ENCODE measurements around the gene LCE1D. TPM values are rescaled to one million over a fixed set of nuclear protein-coding genes. Genes with fewer than 3 reads are reported as not detected.

Gene LCE1D
- polyA plus RNA-seq, 2 of the 4 experiments (the other 2 are of a cell fraction) = not detected

DNA sequence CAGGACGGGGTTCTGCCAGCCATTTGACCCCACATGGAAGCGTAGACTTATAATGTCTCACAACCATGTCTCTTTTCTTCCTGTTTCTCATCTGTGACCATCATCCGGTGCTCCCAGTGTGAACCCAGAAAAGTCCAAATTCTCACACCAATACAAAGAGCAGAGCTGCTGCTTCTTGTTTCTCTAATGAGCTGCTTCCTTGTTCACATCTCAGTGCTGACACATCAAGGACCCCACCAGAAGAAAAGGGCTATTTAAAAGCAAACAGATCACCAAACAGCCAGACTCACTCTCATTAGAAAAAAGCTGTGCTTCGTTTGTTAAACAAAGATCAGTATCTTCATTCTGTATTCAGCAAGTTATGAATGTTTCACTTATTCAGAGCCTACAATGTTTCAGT lies 835 bp upstream of the LCE1D start:
- CTCF ChIA-PET = no interaction called here
- WGBS (ENCODE audit: missing lambda C conversion rate) = no CpG with 5 or more reads among the region's 4 CpGs
- H3K4me3 ChIP-seq = no peak overlapping the region
- TF ChIP-seq ZNF302 (CRISPR knock-in tag; IDR thresholded peaks at IDR 0.05) (no peak), CHD2 (IDR thresholded peaks at IDR 0.05; ENCODE audit: low read length, partially characterized antibody) (no peak), JUN (IDR thresholded peaks at IDR 0.05) (no peak), HOXA7 (CRISPR knock-in tag; IDR thresholded peaks at IDR 0.05) (no peak), HDAC2 (IDR thresholded peaks at IDR 0.05) (no peak), EHMT2 (IDR thresholded peaks at IDR 0.05; ENCODE audit: low read depth) (no peak)
- TF ChIP-seq, protein P1, sequence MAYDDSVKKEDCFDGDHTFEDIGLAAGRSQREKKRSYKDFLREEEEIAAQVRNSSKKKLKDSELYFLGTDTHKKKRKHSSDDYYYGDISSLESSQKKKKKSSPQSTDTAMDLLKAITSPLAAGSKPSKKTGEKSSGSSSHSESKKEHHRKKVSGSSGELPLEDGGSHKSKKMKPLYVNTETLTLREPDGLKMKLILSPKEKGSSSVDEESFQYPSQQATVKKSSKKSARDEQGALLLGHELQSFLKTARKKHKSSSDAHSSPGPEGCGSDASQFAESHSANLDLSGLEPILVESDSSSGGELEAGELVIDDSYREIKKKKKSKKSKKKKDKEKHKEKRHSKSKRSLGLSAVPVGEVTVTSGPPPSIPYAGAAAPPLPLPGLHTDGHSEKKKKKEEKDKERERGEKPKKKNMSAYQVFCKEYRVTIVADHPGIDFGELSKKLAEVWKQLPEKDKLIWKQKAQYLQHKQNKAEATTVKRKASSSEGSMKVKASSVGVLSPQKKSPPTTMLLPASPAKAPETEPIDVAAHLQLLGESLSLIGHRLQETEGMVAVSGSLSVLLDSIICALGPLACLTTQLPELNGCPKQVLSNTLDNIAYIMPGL (CRISPR knock-in tag; IDR thresholded peaks at IDR 0.05; ENCODE audit: borderline replicate concordance) = no peak
- ATAC-seq (no peak), FAIRE-seq (no peak), DNase-seq (ENCODE audit: low read depth in 1 of 2, low spot score in 1 of 2) (no peak)
- H3K4me1 ChIP-seq = no peaks in the 10 kb centered on the region
- H3K9me3 ChIP-seq = no peaks in the 10 kb centered on the region
- POLR2A ChIA-PET = no interaction called here
- no peak overlapping the region for H3K4me2 ChIP-seq
- H3K27ac ChIP-seq = no peak overlapping the region

DNA sequence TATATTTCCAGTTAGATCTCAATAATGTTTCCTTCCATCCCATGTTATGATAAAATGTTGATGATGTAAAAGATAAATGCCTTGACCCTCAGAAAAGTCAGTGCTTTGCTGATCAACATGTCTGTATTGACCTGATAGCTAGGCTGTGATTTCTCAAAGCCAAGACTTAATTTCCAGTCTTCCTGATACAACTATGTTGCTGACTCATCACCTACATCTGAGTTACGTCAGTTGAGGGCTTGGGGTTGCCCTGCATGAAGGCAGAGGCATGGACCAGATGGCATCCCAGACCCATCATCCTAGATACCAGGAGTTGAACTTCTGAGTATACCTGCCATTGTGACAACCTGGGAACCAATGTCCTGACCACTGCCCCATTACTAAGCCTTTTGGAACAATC lies 4.8 kb downstream of the LCE1D start:
- no peaks in the 10 kb centered on the region for H3K4me1 ChIP-seq
- peak; percentile 73 for TF ChIP-seq MAFK (IDR thresholded peaks at IDR 0.05; ENCODE audit: partially characterized antibody)
- no peak for TF ChIP-seq RCOR1 (IDR thresholded peaks at IDR 0.05; ENCODE audit: low read depth, low read length)
- no peak overlapping the region for H3K4me3 ChIP-seq
- ChIA-PET POLR2A (no interaction called here), CTCF (interaction anchor here (1.2 kb wide), 1 partner anchor 14 kb away, joined by 5 read pairs; no protein-coding TSS in a partner anchor)
- H3K27ac ChIP-seq = no peak overlapping the region
- no peaks in the 10 kb centered on the region for H3K9me3 ChIP-seq
- no peak for ATAC-seq
- H3K4me2 ChIP-seq = no peak overlapping the region
- WGBS (ENCODE audit: missing lambda C conversion rate) = 8% methylated on average over 1 of the region's 1 CpG
- no peak for FAIRE-seq
- no peak for DNase-seq (ENCODE audit: low read depth in 1 of 2, low spot score in 1 of 2)

DNA sequence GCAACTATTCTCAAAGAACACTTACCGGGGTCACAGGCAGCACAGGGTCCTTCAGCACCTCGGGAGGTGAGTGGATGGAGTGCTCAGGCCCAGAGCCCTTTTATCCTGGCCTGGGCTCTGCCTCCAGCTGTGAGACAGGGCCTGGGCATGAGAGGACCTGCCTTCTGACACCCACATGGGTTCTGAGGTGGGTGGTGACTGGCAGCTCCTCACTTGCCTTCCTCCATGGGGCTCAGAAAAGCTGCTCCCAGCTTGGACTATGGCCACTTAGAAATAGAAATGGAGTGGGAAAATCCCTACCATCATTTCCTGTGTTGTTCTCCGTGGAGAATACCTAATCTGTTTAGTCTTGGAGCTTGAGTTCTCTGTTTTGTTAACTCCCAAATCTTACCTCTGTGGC lies 10.1 kb downstream of the LCE1D start, which contains the start of gene LCE1C:
TSS of gene LCE1C (minus strand) at position 76 of the 400 bp plus-strand sequence. CDS start 1,173 bp downstream, outside the sequence.
- Histone ChIP-seq H3K4me2 (no peak within 1 kb of the TSS), H3K4me3 (no peak within 1 kb of the TSS), H3K27ac (no peak within 1 kb of the TSS), H3K4me1 (no peaks in the 10 kb centered on the region), H3K9me3 (no peaks in the 10 kb centered on the region)
- ATAC-seq (no peak), FAIRE-seq (no peak), DNase-seq (ENCODE audit: low read depth in 1 of 2, low spot score in 1 of 2) (no peak)
- TF ChIP-seq, protein P2, sequence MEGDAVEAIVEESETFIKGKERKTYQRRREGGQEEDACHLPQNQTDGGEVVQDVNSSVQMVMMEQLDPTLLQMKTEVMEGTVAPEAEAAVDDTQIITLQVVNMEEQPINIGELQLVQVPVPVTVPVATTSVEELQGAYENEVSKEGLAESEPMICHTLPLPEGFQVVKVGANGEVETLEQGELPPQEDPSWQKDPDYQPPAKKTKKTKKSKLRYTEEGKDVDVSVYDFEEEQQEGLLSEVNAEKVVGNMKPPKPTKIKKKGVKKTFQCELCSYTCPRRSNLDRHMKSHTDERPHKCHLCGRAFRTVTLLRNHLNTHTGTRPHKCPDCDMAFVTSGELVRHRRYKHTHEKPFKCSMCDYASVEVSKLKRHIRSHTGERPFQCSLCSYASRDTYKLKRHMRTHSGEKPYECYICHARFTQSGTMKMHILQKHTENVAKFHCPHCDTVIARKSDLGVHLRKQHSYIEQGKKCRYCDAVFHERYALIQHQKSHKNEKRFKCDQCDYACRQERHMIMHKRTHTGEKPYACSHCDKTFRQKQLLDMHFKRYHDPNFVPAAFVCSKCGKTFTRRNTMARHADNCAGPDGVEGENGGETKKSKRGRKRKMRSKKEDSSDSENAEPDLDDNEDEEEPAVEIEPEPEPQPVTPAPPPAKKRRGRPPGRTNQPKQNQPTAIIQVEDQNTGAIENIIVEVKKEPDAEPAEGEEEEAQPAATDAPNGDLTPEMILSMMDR (IDR thresholded peaks at IDR 0.05) = no peak
- no peak for TF ChIP-seq CEBPB (IDR thresholded peaks at IDR 0.05)
- no peak for TF ChIP-seq KDM1A (IDR thresholded peaks at IDR 0.05; ENCODE audit: low read depth)
- TF ChIP-seq, protein P3, sequence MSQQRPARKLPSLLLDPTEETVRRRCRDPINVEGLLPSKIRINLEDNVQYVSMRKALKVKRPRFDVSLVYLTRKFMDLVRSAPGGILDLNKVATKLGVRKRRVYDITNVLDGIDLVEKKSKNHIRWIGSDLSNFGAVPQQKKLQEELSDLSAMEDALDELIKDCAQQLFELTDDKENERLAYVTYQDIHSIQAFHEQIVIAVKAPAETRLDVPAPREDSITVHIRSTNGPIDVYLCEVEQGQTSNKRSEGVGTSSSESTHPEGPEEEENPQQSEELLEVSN (IDR thresholded peaks at IDR 0.05; ENCODE audit: borderline replicate concordance, low read depth) = no peak
- no peak for TF ChIP-seq JUN (IDR thresholded peaks at IDR 0.05)
- TF ChIP-seq MYC (IDR thresholded peaks at IDR 0.05; ENCODE audit: borderline replicate concordance, low read length) = no peak
- TF ChIP-seq TP53 (CRISPR knock-in tag; IDR thresholded peaks at IDR 0.05) = no peak
- no peak for TF ChIP-seq ZSCAN20 (CRISPR knock-in tag; IDR thresholded peaks at IDR 0.05)
- no peak for TF ChIP-seq MAFK (IDR thresholded peaks at IDR 0.05; ENCODE audit: partially characterized antibody)
- ChIA-PET CTCF (no interaction called here), POLR2A (no interaction called here)
- 0% methylated on average over 3 of the region's 3 CpGs for WGBS (ENCODE audit: missing lambda C conversion rate)

DNA sequence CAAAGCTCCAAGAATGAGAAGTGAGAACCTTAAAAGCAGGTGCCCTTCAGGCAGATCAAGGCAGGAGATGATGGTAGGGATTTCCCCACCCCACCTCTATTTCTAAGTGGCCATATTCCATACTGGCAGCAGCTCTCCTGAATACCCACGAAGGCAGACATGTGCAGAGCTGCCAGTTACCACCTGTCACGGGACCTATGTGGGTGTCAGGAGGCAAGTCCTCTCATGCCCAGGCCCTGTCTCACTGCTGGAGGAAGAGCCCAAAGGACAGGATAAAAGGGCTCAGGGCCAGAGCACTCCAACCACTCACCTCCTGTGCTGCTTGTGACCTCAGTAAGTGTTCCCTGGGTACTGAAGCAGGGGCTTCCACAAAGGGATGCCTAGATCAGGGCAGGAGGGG lies 14.5 kb downstream of the LCE1D start:
- TF ChIP-seq ZFP36 (IDR thresholded peaks at IDR 0.05; ENCODE audit: borderline replicate concordance, partially characterized antibody) = no peak
- TF ChIP-seq FOSB (CRISPR knock-in tag; IDR thresholded peaks at IDR 0.05) = no peak
- TF ChIP-seq TFCP2L1 (CRISPR knock-in tag; IDR thresholded peaks at IDR 0.05) = no peak
- no peak for TF ChIP-seq HEYL (CRISPR knock-in tag; IDR thresholded peaks at IDR 0.05)
- no peak for TF ChIP-seq JUN (IDR thresholded peaks at IDR 0.05)
- no peak for TF ChIP-seq BHLHE40 (IDR thresholded peaks at IDR 0.05; ENCODE audit: low read depth, low read length)
- TF ChIP-seq, protein P4, sequence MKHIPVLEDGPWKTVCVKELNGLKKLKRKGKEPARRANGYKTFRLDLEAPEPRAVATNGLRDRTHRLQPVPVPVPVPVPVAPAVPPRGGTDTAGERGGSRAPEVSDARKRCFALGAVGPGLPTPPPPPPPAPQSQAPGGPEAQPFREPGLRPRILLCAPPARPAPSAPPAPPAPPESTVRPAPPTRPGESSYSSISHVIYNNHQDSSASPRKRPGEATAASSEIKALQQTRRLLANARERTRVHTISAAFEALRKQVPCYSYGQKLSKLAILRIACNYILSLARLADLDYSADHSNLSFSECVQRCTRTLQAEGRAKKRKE (CRISPR knock-in tag; IDR thresholded peaks at IDR 0.05; ENCODE audit: low read depth) = no peak
- no peak for TF ChIP-seq EHF (CRISPR knock-in tag; IDR thresholded peaks at IDR 0.05)
- no peak for TF ChIP-seq KDM1A (IDR thresholded peaks at IDR 0.05; ENCODE audit: low read depth)
- no peak for TF ChIP-seq ZC3H11A (IDR thresholded peaks at IDR 0.05)
- TF ChIP-seq EP300 (IDR thresholded peaks at IDR 0.05) = no peak
- TF ChIP-seq RFX5 (IDR thresholded peaks at IDR 0.05) = no peak
- TF ChIP-seq CBX8 (IDR thresholded peaks at IDR 0.05) = no peak
- TF ChIP-seq POLR2A (IDR thresholded peaks at IDR 0.05; ENCODE audit: low read length) = no peak
- TF ChIP-seq, protein P5, sequence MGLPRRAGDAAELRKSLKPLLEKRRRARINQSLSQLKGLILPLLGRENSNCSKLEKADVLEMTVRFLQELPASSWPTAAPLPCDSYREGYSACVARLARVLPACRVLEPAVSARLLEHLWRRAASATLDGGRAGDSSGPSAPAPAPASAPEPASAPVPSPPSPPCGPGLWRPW (IDR thresholded peaks at IDR 0.05) = no peak
- CTCF ChIA-PET = no interaction called here
- DNase-seq (ENCODE audit: low read depth in 1 of 2, low spot score in 1 of 2) (no peak), ATAC-seq (no peak), FAIRE-seq (no peak)
- Histone ChIP-seq H3K9me3 (no peaks in the 10 kb centered on the region), H3K27ac (no peak overlapping the region), H3K4me3 (no peak overlapping the region), H3K4me2 (no peak overlapping the region), H3K4me1 (no peaks in the 10 kb centered on the region)
- POLR2A ChIA-PET = no interaction called here
- 8% methylated on average over 2 of the region's 2 CpGs for WGBS (ENCODE audit: missing lambda C conversion rate)

Data from A549 (cell line).